SHP77 treated with DMSO at 0.1 percent for 48 hours (cell line): ENCODE results near the gene TTLL7.

Experiments used
- DNase-seq: peaks from one replicate; lab custom pipeline; 2025; lab: John Stamatoyannopoulos, UW

The TTLL7 gene, protein sequence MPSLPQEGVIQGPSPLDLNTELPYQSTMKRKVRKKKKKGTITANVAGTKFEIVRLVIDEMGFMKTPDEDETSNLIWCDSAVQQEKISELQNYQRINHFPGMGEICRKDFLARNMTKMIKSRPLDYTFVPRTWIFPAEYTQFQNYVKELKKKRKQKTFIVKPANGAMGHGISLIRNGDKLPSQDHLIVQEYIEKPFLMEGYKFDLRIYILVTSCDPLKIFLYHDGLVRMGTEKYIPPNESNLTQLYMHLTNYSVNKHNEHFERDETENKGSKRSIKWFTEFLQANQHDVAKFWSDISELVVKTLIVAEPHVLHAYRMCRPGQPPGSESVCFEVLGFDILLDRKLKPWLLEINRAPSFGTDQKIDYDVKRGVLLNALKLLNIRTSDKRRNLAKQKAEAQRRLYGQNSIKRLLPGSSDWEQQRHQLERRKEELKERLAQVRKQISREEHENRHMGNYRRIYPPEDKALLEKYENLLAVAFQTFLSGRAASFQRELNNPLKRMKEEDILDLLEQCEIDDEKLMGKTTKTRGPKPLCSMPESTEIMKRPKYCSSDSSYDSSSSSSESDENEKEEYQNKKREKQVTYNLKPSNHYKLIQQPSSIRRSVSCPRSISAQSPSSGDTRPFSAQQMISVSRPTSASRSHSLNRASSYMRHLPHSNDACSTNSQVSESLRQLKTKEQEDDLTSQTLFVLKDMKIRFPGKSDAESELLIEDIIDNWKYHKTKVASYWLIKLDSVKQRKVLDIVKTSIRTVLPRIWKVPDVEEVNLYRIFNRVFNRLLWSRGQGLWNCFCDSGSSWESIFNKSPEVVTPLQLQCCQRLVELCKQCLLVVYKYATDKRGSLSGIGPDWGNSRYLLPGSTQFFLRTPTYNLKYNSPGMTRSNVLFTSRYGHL

DNA sequence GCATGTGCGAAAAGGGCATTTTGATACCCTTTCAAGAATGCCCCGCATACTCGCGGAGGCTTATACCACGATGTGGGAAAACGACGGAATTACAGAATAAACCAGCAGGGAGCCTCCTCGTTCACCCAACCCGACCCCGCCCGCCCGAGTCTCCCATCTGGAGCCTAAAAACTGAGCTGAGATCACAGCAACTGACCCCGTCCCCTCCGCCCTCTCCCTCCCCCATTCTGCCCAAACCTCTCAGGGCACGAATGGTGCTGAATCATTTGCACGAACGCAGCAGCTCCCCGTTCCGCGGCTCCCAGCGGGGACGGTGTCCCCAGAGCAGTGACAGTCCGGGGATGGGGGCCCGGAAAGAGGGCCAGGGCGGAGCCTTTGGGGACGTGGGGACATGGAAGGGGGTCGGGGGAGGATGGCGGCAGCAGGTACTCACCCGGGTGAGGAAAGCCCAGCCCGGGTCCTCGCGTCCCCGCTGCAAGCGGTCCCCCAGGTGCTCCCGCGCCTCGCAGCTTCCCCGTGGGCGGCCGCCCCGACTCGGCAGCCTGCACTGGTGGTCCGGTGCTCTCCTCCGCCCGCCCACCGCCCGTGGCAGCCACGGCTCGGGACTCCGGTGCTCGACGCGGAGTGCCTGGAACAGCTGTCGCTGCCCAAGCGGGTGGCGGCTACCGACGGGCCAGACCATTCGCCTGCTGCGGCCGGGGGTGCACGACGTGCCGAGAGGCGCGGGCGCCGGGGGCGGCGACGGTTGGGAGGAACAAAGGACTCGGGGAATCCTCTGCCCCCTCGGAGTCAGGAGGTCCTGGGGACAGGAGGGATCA, at the start of gene TTLL7:
TTLL7 (minus strand) TSS at position 635 of the 818 bp plus-strand sequence. CDS start 46,921 bp downstream, outside the sequence.
- peak; percentile 85 for DNase-seq

DNA sequence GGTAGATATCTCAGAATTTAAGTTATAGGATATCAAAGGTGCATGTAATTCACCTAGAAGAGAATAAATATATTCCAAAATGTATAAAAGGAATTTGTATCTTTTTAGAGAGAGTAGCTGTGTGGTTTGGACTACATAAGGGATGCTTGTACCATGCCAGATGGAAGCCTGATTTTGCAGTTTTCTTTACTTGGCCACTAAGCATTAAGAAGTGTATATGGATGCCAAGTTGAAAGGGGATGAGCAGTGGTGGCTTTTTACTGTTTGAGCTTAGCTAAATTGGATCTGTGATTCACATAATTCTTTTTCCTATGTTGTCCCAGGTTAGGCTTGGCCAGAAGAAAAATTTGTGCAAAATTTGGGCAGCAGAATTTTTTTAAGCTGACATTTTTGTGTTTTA, 43.5 kb upstream of the TTLL7 start:
- DNase-seq, result no peak

DNA sequence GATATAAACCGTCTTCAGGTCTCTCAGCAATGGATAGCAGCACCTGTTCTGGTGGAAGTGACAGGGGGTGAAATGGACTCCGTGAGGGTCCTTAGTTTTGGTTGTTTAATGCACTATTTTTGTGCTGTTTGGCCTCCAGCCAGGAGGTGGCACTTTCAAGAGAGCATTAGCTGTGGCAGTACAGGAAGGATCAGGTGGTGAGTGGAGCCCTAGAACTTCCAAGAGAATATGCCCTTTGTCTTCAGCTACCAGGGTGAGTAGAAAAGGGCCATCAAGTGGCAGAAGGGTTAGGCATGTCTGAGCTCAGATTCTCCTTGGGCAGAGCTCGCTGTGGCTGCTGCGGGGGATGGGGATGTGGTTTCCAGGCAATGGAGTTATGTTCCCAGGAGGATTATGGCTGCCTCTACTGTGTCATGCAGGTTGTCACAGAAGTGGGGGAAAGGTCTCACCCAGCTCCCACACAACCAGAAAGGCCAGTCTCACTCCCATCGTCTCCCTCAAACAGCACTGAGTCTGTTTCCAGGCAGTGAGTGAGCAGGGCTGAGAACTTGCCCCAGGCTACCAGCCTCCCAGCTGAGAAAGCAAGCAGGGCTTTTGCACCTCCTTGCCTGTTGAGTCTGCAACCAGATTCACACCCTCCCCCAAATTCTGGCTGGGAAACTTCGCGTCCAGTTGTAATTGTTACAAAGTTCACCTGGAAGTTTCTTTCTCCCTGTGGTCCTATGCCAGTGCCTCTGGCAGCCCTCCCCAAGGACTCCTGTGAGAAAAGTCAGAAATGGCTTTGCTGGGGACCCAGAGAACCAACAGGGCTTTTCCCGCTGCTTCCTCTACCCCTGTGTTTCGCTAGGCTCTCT, 39.1 kb upstream of the TTLL7 start:
- no peak for DNase-seq

DNA sequence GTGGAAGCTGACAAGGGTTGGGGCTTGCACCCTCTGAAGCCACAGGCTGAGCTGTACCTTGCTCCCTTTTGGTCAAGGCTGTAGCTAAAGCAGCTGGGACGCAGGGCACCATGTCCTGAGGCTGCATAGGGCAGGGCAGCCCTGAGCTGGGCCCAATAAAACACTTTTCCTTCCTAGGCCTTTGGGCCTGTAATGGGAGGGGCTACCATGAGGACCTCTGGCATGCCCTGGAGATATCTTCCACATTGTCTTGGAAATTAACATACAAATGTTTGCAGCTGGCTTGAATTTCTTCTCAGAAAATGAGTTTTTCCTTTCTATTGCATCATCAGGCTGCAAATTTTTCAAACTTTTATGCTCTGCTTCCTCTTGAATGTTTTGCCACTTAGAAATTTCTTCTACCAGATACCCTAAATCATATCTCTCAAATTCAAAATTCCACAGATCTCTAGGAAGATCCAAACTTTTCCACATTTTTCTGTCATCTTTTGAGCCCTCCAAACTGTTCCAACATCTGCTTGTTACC, 32.9 kb upstream of the TTLL7 start:
- DNase-seq, result no peak

DNA sequence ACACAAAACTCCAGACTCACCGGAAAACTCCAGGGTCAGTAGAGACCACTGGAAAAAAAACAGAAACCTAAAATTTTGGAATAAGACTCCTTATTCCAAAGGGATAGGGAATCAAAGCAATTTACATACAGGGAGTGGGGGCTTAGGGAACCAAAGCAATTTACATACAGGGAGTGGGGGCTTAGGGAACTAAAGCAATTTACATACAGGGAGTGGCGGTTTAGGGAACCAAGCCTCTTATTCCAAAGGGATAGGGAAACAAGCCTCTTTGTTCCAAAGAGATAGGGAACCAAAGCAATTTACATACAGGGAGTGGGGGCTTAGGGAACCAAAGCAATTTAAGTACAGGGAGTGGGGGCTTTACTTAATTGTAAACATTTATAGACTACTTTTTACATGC, 28.4 kb upstream of the TTLL7 start:
- DNase-seq, result no peak

DNA sequence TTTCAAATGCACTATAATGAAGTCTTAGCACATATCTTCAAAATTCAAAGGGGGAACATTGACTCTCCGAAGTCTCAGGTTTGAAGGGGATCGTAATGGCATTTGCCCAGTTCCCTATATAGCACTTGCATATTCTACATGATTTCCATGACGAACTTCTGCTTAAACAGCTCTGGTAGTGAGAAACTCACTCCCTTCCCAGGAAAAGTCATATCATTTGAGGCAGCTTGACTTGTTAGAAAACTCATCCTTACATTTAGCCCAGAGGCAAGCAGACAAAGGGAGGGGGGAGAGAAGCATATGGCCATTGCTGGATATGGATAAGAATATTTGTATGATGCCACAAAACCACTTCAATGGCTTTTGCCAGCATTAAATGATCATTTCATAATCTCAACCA, 27.0 kb upstream of the TTLL7 start:
- DNase-seq, result no peak

DNA sequence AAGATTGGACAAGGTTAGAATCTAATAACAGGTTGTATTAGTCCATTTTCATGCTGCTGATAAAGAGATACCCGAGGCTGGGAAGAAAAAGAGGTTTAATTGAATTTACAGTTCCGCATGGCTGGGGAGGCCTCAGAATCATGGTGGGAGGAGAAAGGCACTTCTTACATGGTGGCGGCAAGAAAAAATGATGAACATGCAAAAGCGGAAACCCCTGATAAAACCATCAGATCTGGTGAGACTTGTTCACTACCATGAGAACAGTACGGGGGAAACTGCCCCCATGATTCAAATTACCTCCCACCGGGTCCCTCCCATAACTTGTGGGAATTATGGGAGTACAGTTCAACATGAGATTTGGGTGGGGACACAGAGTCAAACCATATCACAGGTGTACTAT, 22.9 kb upstream of the TTLL7 start:
- DNase-seq, result no peak

DNA sequence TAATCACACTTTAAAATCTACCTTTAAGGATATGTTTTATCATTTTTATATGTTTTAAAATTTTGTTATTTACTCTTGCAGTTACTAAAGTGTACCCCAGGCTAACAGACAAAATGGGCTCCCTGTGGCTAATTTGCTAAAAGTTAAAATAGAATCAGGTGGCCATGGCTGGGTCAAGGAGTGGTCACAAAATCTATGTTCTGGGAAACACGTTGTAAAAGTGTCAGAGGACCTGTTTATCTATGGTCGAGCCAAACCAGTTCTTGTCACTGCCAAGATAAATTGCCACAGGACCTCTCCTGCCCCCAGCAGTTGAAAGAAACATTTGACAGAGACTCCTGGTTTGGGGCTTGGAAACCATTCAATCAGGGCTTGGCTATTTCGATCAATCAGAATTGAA, 21.2 kb upstream of the TTLL7 start:
- no peak for DNase-seq

DNA sequence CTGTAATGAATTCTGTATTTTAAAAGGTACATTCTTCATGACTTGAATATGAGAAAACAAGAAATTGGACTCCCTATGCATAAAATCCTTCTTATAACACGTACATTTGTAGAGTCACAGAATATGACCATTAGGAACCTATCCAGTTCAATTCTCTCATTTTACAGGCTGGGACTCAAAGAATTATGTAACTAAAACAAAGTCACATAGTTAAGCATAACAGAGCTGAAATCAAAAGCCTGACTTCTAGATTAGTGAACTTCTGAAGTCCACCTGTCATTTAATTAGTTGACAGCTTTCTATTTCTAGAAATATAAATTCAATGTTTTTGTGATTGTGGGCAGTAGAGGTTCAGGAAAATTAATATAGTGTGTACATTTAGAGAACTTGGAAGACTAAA, 20.3 kb upstream of the TTLL7 start:
- no peak for DNase-seq

DNA sequence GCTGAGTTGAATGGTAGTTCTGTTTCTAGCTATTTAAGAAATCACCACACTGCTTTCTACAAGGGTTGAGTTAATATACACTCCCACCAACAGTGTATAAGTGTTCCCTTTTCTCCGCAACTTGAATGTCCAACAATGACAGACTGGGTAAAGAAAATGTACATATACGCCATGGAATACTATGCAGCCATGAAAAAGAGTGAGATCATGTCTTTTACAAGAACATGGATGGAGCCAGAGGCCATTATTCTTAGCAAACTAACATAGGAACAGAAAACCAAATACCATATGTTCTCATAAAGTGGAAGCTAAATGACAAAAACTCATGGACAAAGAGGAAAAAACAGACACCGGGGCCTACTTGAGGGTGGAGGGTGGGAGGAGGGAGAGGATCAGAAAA, 14.8 kb upstream of the TTLL7 start:
- DNase-seq, result no peak

DNA sequence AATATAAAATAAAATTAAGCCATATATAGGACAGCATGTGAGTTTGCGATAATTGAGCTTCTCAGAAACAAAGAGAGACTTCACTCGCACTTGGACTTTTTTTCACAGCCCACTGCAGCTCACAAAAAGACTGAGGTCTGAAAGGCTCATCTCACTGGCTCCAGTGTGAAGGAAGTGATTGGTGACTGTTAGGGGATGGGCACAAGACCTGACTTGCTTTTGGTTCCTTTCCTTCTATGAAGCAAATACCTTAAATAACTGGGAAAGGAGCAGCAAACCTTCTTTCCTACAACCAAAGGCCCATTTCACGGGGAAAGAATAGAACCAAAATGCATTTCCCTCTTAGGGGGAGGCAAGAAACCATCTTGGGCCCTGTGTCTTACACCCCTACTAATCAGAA, 13.1 kb upstream of the TTLL7 start:
- no peak for DNase-seq

DNA sequence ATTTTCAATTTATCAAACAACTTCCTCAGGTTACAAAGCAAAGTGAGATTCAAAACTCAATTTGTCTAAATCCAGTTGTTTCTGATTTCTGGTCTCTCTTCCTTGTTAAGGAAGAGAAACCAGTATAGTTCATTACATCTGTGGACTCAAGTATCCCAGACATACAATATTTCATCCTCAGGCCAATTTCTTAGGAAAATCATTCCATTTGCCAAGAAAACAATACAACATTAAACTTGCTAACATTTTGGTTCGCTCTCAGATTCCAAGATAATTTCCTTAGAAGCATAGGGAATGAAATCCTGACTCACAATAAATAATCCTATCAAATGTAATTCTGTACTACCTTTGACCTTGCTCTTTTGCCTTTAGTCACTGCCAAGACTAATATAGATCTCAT, 11.2 kb upstream of the TTLL7 start:
- no peak for DNase-seq

DNA sequence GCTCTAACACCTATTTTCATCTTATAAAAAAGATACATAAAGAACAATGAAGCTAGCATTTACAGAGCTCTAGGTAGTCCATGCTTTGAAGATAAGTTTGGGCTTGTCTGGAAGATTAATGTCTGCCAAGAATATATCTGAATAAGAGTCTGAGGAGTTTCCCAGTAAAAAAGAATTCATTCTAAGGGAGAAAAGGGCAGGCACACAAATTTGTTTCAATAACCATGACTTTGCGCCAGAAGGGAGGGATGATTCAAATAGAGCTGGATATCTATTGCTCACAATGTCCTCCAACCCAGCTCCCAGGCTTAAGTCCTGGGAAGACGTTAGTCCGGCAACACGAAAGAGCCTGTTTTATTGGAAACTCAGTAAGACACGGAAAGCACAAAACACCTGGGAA, 9.7 kb upstream of the TTLL7 start:
- no peak for DNase-seq

DNA sequence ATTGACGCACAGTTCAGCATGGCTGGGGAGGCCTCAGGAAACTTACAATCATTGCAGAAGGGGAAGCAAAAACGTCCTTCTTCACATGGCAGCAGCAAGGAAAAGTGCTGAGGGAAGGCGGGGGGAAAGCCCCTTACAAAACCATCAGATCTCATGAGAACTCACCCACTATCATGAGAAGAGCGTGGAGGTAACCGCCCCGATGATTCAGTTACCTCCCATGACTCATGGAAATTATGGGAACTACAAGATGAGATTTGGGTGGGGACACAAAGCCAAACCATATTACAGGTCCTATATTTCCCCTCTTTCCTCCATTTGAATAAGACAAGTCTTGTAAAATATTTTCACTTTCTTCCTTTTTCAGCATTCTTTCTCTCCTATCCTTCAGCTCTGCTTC, 7.7 kb upstream of the TTLL7 start:
- DNase-seq, result no peak

DNA sequence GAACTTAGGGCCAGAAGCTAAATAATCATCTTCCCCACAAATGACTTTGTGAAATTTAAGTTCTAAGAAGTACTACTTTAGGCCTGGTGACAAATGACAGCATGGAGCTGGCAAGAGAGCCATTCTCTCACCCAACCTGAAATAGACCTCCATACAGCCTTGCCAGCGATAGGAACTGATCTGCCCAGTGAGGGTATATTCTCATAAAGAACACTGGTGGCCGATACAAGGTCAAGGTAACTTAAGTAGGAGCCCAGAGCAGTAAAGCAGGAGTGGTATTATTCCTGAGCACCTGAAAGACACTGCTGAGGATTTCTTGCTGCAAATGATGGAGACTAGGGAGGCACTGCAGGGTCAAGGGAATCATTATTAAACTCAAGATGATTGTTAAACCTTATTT, 2.6 kb upstream of the TTLL7 start:
- DNase-seq, result no peak

DNA sequence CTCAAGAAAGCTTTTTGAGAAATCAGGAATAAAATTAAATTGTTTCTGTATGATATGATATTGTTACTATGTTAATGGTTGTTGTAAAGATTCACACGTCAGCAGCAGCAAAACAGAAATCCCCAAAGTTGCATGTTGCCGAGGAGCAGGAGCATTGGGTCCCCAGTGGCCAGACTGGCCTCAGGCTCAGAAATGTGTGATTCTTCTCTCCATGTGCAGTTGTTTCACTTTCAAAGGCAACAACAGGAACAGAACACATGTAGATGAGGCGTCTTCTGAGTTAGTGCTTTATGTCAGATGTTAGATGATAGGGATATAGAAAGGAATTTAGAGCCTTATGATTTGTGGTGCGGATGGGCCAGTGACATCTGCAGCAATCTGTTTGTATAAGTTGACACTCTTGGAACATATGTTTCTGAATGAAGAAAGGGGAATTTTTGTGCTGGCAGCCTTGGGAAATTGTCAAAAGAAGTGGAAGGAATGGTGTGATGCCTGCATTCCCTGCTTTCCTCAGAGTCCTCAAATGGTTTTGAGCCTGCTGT, 2.1 kb upstream of the TTLL7 start:
- DNase-seq, result no peak

DNA sequence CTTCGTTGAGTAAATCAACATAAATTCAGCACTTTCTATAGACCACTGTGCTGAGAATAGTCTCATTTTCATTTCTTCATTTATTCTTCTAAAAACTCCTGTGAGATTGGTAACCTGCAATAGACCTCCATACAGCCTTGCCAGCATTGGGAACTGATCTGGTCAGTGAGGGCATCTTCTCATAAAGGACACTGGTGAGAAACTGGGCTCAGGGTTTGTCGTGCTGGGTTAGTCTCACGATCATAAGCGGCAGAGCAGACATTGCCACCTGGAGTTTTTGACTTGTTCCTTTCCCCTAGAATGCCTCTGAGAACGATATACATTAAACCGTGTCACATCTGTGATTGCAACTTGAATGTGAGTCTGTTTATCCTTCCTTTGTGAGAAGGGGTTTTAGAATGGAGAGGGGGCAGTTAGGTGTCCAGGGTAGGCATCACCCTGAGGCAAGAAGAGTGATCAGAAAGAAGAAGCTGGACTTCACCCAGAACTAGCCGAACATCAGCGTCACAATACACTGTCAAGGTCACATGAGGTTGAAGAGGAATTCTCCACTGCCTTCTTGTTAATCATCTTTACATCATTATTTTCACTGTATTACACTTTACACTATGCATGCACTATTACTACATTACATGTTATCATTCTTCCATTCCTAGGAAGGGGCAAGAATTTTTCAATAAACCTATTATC, 1.4 kb upstream of the TTLL7 start:
- DNase-seq, result no peak

DNA sequence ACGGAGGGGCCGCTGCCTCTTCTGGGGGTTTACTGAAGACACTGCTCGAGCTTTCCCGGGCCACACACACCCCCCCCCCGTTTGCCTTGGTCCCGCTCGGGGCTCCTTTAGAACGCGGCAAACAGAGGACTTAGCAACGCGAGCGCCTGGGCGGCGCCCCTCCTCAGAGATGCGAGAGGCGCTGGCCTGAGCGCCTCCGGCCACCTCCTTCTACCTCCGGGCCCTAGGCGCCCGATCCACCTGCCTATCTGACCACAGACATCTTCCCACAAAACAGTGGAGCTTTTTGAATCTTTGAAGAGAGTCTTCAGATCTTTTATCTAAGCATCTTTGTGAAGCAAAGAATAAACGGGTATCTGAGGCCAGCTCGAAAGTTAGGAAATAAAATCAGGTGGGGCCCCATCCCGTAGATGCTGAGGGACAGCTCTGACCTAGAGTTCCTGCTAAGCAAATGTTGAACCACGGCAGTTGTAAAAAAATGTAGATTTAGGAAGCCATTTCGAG, 436 bp upstream of the TTLL7 start:
- DNase-seq, result peak; percentile 85

DNA sequence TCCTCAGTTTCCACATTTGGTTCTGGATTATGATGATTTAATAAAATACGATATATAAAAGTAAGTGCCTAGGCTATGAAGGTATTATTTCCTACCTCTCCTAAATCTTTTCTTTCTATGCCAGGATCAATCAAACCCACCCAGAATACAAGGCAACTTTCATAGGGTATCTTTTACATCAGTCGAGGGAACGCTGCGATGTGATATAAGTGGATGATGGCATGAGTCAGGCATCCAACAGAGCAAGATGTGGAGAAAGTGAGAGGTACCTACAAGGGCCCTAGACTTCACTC, 781 bp downstream of the TTLL7 start:
- no peak for DNase-seq

DNA sequence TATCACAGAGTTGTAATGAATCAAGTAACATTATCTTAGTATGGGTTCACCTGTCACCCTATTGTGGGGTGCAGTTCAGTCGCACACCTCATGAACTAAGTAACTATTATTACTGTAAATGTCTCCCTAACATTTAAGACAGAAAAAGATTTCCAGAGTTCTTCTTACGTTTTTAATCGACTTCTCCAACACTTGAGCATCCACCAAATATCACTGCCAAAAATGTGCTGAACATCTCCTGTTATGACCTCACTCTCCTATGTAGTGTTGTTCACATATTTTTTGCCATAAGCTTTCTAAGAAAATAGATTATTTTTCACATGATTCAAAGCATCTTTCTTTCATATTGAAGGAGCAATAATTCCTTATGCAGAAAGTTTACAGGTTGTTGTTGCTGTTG, 1.3 kb downstream of the TTLL7 start:
- no peak for DNase-seq
